Fibroblast of mammary gland (primary cell): ENCODE results near the gene SF3A1.

Experiments used
- DNase-seq: peaks from one replicate; pipeline ENCODE4 v3.0.0-alpha.2; 2010; ENCODE audit warnings: low read depth
- H3K4me3 ChIP-seq: 2 replicates; pipeline ENCODE4 v1.5.1; 2011; ENCODE audit warnings: low read depth, mild to moderate bottlenecking, low read length, moderate library complexity; ENCODE audit not compliant: control insufficient read depth
- CTCF ChIP-seq: conservative IDR thresholded peaks from 2 replicates; pipeline ENCODE4 v1.5.1; 2011; ENCODE audit warnings: low read depth, low read length, inconsistent platforms; ENCODE audit not compliant: control insufficient read depth, insufficient read depth

The SF3A1 gene

GRCh38 chr22:30302810-30303138 lies 53.9 kb downstream of the SF3A1 start:
- no peak for TF ChIP-seq CTCF
- DNase-seq, result no peak
- H3K4me3 ChIP-seq, result no peak overlapping the region

GRCh38 chr22:30301995-30302809 lies 54.5 kb downstream of the SF3A1 start:
- DNase-seq, result peak; percentile 86
- no peak overlapping the region for H3K4me3 ChIP-seq
- TF ChIP-seq CTCF, result no peak

GRCh38 chr22:30299322-30299721 lies 57.4 kb downstream of the SF3A1 start:
- TF ChIP-seq CTCF, result no peak
- DNase-seq, result no peak
- H3K4me3 ChIP-seq, result no peak overlapping the region

DNA sequence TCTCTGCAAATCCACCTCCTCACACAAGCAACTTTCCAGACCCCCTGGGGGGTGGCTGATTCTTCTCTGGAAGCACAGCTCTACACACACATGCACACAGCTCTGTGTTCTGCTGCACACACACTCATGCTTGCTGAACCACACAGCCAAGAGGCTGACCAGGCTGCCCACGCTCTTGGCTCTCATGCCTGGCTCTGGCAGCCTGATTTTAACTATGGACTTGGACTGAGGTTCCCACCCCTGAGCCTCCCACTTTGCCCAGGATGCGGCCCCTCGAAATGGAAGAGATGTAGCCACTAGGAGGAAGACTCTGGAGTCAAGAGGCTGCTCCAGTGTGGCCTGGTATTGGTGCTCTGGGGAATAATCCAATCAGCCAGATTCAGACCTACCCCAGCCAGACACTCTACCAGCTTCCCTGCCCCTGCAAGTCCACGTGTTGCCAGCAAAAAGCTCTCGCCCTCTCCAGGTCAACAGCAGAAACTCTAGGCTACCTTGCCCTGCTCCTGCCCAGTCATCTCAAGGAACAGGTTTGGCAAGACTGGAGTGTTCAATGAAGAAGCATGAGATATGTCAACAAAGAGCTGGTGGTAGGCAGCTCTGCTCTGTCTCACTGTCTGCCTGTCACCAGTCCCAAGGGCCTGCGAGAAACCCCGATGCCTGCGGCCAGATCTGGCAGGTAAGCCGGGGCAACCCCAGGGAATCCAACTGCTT lies 58.5 kb downstream of the SF3A1 start:
- H3K4me3 ChIP-seq, result no peak overlapping the region
- TF ChIP-seq CTCF, result no peak
- no peak for DNase-seq

DNA sequence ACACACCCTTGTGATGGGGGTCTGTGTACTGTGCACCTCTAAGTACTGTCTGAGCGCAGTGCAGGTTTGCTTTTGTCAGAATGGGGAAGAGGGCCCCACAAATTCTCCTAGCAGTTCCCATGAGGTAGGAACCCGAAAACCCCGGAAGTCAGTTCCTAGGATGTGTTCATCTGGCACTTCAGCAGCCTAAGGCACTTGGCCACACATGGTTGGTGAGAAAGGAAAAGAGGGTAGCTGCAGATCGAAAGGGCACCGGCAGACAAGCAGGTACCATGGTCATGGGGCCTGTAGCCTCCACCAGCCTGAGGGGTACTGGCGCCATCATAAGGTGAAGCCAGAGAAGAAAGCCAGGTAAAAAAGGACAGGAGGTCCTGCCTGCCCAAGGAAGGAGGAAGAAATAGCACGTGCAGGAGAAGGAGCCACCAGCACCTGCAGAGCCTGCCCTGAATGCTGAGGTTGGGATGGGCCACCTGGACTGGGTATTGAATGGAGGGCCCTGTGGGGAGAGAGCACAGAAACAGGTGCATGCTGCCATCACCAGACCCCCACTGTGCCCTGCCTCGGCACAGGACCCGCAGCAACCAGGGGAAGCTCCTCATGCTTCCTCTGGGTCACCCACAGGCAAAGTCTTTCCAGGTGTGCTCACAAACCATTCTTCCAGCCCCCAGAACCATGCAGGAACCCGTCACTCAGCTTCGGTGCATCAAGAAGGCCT lies 59.3 kb downstream of the SF3A1 start:
- no peak overlapping the region for H3K4me3 ChIP-seq
- DNase-seq, result no peak
- no peak for TF ChIP-seq CTCF

DNA sequence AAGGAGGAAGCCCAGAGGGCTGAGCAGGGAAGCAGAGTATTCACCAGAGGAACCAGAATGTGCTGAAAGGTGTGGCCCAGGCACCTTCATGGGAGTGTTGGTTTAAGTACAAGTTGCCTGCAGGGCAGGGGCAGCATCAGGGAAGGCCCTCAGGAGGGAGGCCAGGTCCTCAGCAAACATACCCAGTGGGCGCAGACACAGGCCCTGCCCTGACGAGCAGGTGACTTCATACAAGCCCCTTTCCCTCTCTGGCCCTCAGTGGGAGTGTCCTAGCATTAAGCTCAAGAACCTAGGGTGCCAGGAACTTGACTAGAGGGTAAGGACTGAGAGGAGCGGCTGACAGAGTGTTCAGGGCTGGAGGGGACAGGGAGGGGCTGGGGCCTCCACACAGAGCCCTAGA lies 59.9 kb downstream of the SF3A1 start:
- TF ChIP-seq CTCF, result no peak
- DNase-seq, result no peak
- H3K4me3 ChIP-seq, result no peak overlapping the region
